Right atrium auricular region (tissue), 2 donors: Measurements from ENCODE around the gene SMAD1. TPM values are rescaled to one million over a fixed set of nuclear protein-coding genes. Genes with fewer than 3 reads are reported as not detected.
"Not testable (repeated sequence)": the region's sequence is repeated elsewhere in the genome, so short reads cannot be mapped to it uniquely, and the experiment has no call there.

Experiments used
- DNase-seq: peaks from one replicate; pipeline ENCODE4 v3.0.0-alpha.2; 2019; ENCODE audit warnings: low spot score
- H3K27ac ChIP-seq, 2 donors: fragments of 200-600 bp; sonication (generic); 1 replicate in 1 of 2; 2 replicates in 1 of 2; pipeline ENCODE4 v1.5.1; 2016 to 2019
- H3K27me3 ChIP-seq, 2 donors: fragments of 200-600 bp; sonication (generic); one replicate each; pipeline versions ENCODE4 v1.5.1 to v1.6.0; 2017 to 2019
- H3K36me3 ChIP-seq: fragments of 200-600 bp; sonication (generic); one replicate; pipeline ENCODE4 v1.5.1; 2016
- H3K4me1 ChIP-seq, 2 donors: fragments of 200-600 bp; sonication (generic); one replicate each; pipeline versions ENCODE4 v1.5.1 to v1.6.0; 2017 to 2019
- H3K4me3 ChIP-seq, 2 donors: fragments of 200-600 bp; sonication (generic); 1 replicate in 1 of 2; 2 replicates in 1 of 2; pipeline ENCODE4 v1.5.1; 2017 to 2019; ENCODE audit warnings: mild to moderate bottlenecking in 1 of 2, moderate library complexity in 1 of 2
- H3K9me3 ChIP-seq, 2 donors: fragments of 200-600 bp; sonication (generic); one replicate each; pipeline ENCODE4 v1.5.1; 2019
- total RNA-seq, 2 donors: library from RNA; depleted of rRNA; stranded (reverse); fragments of >200 nt; gene quantifications; one replicate each; pipeline ENCODE4 v1.1.0, GENCODE V29; 2016
- TF ChIP-seq, protein P1 (sequence below), 2 donors: fragments of 200-600 bp; sonication (generic); IDR thresholded peaks; one replicate each; pipeline ENCODE4 v1.5.1; 2019; ENCODE audit warnings: antibody characterized with exemption in 2 of 2

SMAD1 gene
- total RNA-seq, 2 donors from 2014 or later = 12.5 to 13.9 TPM

GRCh38 chr4:145531223-145531622 is 49.6 kb downstream of the SMAD1 start:
- no peaks in the 10 kb centered on the region for H3K27me3 ChIP-seq
- no peak overlapping the region for H3K4me3 ChIP-seq
- peaks cover 0 to 12% of the 10 kb centered on the region in 2 donors for H3K4me1 ChIP-seq
- no peaks in the 10 kb centered on the region for H3K9me3 ChIP-seq
- H3K27ac ChIP-seq = no peak overlapping the region
- DNase-seq = no peak
- no peaks in the 10 kb centered on the region for H3K36me3 ChIP-seq
- TF ChIP-seq, protein P1, sequence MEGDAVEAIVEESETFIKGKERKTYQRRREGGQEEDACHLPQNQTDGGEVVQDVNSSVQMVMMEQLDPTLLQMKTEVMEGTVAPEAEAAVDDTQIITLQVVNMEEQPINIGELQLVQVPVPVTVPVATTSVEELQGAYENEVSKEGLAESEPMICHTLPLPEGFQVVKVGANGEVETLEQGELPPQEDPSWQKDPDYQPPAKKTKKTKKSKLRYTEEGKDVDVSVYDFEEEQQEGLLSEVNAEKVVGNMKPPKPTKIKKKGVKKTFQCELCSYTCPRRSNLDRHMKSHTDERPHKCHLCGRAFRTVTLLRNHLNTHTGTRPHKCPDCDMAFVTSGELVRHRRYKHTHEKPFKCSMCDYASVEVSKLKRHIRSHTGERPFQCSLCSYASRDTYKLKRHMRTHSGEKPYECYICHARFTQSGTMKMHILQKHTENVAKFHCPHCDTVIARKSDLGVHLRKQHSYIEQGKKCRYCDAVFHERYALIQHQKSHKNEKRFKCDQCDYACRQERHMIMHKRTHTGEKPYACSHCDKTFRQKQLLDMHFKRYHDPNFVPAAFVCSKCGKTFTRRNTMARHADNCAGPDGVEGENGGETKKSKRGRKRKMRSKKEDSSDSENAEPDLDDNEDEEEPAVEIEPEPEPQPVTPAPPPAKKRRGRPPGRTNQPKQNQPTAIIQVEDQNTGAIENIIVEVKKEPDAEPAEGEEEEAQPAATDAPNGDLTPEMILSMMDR (IDR thresholded peaks at IDR 0.05) = no peak

DNA sequence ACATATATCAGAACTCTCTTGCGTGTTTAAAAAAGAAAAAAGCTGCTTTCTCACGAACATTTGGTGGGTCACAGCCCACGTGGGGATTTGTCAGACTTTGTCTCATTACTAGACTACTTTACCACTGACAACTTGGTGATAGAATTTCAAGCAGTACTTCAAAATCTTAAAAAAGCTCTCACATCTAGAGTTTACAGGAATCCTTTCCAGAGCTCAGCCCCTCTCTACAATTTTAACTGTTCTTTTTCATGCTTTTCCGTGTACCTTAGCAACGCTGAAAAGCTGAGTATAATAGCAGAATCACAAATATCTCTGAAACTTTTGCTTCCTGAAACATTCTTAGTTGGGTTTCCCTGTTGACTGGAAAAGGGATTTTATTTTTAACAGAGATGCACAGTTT is 50.2 kb downstream of the SMAD1 start:
- H3K4me3 ChIP-seq = no peak overlapping the region
- H3K27ac ChIP-seq = no peak overlapping the region
- H3K36me3 ChIP-seq = no peaks in the 10 kb centered on the region
- peaks cover 0 to 12% of the 10 kb centered on the region in 2 donors for H3K4me1 ChIP-seq
- H3K9me3 ChIP-seq = no peaks in the 10 kb centered on the region
- no peaks in the 10 kb centered on the region for H3K27me3 ChIP-seq
- no peak for DNase-seq
- TF ChIP-seq, protein P1 (IDR thresholded peaks at IDR 0.05) = no peak

GRCh38 chr4:145533001-145533400 is 51.3 kb downstream of the SMAD1 start:
- Histone ChIP-seq H3K9me3 (no peaks in the 10 kb centered on the region), H3K36me3 (no peaks in the 10 kb centered on the region), H3K27ac (no peak overlapping the region), H3K4me1 (peaks cover 0 to 12% of the 10 kb centered on the region in 2 donors), H3K27me3 (no peaks in the 10 kb centered on the region), H3K4me3 (no peak overlapping the region)
- DNase-seq = no peak
- TF ChIP-seq, protein P1 (IDR thresholded peaks at IDR 0.05) = no peak

- H3K27ac ChIP-seq, H3K4me3 ChIP-seq, DNase-seq, H3K9me3 ChIP-seq, H3K27me3 ChIP-seq, H3K36me3 ChIP-seq: not testable (repeated sequence)
- H3K4me1 ChIP-seq = peaks cover 0 to 12% of the 10 kb centered on the region in 2 donors
Observed at GRCh38 chr4:145533415-145533814, 51.8 kb downstream of the SMAD1 start.

DNA sequence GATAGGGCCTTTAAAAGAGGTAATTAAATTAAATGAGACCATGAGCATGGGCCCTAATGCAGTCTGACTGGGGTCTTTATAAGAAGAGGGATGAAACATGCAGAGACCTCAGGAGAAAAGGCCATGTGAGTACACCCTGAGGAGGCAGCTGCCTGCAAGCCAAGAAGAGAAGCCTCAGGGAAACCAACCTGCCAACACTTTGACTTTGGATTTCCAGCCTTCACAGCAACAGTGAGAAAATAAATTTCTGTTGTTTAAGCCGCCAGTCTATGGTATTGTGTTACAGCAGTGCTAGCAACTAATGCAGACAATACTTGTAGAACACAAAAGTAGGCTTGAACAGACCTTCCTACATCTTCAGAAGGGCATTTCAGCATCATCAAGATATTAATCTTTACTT is 52.3 kb downstream of the SMAD1 start:
- Histone ChIP-seq H3K27me3 (no peaks in the 10 kb centered on the region), H3K9me3 (no peaks in the 10 kb centered on the region), H3K4me3 (no peak overlapping the region), H3K36me3 (no peaks in the 10 kb centered on the region), H3K4me1 (peaks cover 0 to 12% of the 10 kb centered on the region in 2 donors), H3K27ac (no peak overlapping the region)
- TF ChIP-seq, protein P1 (IDR thresholded peaks at IDR 0.05) = no peak
- no peak for DNase-seq

DNA sequence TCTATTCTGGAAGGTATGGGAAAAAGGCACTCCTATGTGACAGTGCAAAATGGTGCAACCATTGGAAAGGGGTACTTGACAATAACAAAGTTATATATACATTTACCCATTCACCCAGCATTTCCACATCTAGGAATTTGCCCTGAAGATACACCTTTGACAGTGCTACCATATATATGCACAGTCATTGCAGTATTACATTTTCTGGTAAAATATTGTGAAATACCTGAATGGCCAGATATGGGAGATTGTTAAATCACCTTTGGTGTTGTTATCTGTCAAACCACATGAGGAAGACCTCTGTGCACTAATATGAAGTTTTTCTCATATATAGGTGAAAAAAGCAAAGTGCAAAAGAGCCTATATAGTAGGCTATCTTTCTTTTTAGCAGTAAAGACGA is 53.5 kb downstream of the SMAD1 start:
- H3K36me3 ChIP-seq = no peaks in the 10 kb centered on the region
- H3K4me3 ChIP-seq = no peak overlapping the region
- peaks cover 0 to 17% of the 10 kb centered on the region in 2 donors for H3K4me1 ChIP-seq
- no peak overlapping the region for H3K27ac ChIP-seq
- no peaks in the 10 kb centered on the region for H3K9me3 ChIP-seq
- TF ChIP-seq, protein P1 (IDR thresholded peaks at IDR 0.05) = no peak
- DNase-seq = no peak
- H3K27me3 ChIP-seq = no peaks in the 10 kb centered on the region
